Stimulated activated naive B cell treated with anti-CD40 and anti-IgM and Interleukin-4, amounts not matched to agents 10 μg/mL and 1 μg/mL and 100 μg/mL, for 72 hours (primary cell): ENCODE data around the gene KRTAP2-2.
"Not testable (repeated sequence)": the region's sequence is repeated elsewhere in the genome, so short reads cannot be mapped to it uniquely, and the experiment has no call there.

Experiments
- ATAC-seq, 2 donors: fragments of 150-1000 bp; cut with Tn5 transposase; replicated peaks; 2 replicates each; pipeline ENCODE4 v1.10.0; 2021; ENCODE audit warnings: moderate library complexity in 1 of 2
- DNase-seq: peaks from one replicate; pipeline ENCODE4 v3.0.0; 2021
- H3K27ac Mint-ChIP-seq: one replicate; pipeline ENCODE4 v1.8.0; 2022; ENCODE audit warnings: mild to moderate bottlenecking, mixed read lengths
- H3K27me3 Mint-ChIP-seq, 2 donors: one replicate each; pipeline ENCODE4 v1.8.0; 2022; ENCODE audit warnings: mixed read lengths in 2 of 2
- H3K36me3 Mint-ChIP-seq, 2 donors: one replicate each; pipeline ENCODE4 v1.8.0; 2022; ENCODE audit warnings: mixed read lengths in 2 of 2, mild to moderate bottlenecking in 1 of 2
- H3K4me1 Mint-ChIP-seq, 2 donors: one replicate each; pipeline ENCODE4 v1.8.0; 2022; ENCODE audit warnings: mixed read lengths in 2 of 2, mild to moderate bottlenecking in 1 of 2
- H3K4me3 Mint-ChIP-seq, 2 donors: one replicate each; pipeline ENCODE4 v1.8.0; 2022; ENCODE audit warnings: mild to moderate bottlenecking in 2 of 2, mixed read lengths in 2 of 2, moderate library complexity in 1 of 2
- H3K9me3 Mint-ChIP-seq, 2 donors: one replicate each; pipeline ENCODE4 v1.8.0; 2022; ENCODE audit warnings: mixed read lengths in 2 of 2, mild to moderate bottlenecking in 1 of 2

KRTAP2-2 gene

DNA sequence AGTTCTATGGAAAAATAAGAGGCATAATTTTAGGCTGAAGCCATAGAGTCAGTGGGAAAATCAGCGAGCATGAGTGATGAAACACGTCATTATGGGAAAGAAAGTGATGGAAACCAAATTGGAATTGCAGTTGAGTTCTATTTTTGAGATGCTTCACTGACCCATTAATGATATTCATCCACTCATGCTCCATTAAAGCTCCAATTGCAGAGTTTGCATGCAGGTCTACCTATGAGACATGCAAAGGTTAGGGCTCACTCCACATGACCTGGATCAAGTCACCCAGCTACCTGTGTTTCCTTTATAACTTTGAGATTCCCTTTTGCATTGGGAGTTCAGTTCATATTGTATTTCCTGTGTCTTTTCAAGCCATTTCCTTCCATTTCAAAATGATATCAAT, 18.6 kb upstream of the KRTAP2-2 start:
- Mint-ChIP-seq H3K27ac (no peak overlapping the region), H3K36me3 (no peaks in the 10 kb centered on the region), H3K4me3 (no peak overlapping the region), H3K4me1 (peaks cover 0 to 7% of the 10 kb centered on the region in 2 donors), H3K27me3 (peaks cover 11 to 19% of the 10 kb centered on the region in 2 donors), H3K9me3 (peaks cover 0 to 5% of the 10 kb centered on the region in 2 donors)
- DNase-seq (no peak), ATAC-seq (no peak)

DNA sequence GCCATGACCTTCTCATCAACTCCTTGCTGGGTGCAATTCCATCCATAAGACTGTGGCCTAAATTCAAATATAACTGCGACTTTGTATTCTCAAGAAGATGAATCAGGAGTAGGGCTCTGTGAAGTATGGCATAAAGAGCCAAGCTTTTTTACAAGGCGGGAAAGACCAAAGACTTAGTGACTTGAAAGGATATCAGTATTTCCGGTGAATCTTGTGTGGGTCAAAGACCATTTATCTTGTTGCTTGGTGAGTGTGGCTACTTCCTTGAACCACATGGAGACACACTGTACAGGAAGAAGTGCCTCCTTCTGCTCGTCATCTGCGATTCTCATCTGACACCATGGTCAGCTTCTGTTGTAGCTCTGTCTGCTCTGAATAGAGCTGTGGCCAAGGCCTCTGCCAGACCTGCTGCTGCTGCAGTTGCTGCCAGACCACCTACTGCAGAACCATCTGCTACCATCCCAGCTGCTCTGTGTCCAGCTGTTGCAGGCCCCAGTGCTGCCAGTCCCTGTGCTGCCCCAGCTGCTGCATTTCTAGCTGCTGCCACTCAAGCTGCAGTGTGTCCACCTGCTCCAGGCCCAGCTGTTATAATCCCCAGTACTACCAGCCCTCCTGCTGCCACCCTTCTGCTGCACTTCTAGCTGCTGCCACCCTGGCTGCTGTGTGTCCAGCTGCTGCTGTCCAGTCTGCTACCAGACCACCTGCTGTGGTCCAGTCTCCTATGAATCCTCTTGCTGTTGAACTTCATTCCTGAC, 16.8 kb upstream of the KRTAP2-2 start:
- ATAC-seq (no peak), DNase-seq (no peak)
- no peak overlapping the region for H3K27ac Mint-ChIP-seq
- H3K27me3 Mint-ChIP-seq = peaks cover 11 to 14% of the 10 kb centered on the region in 2 donors
- peaks cover 0 to 4% of the 10 kb centered on the region in 2 donors for H3K9me3 Mint-ChIP-seq
- H3K36me3 Mint-ChIP-seq = no peaks in the 10 kb centered on the region
- no peak overlapping the region for H3K4me3 Mint-ChIP-seq
- H3K4me1 Mint-ChIP-seq = peaks cover 0 to 7% of the 10 kb centered on the region in 2 donors

DNA sequence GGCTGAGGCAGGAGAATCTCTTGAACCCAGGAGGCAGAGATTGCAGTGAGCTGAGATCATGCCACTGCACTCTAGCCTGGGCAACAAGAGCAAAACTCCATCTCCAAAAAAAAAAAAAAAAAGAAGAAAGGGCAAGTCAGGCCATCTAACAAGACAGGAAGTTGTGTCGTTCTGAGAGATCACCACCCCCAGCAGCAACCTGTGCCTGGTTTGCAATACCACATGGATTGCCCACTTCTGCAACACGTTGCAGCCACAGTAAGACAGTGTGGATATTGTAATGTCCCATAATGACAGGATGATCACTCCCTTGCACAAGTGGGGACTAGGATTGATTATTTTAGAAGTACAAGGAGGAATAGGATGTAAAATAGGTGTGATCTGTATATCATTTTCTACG, 14.0 kb upstream of the KRTAP2-2 start:
- Mint-ChIP-seq H3K4me1 (peaks cover 0 to 5% of the 10 kb centered on the region in 2 donors), H3K36me3 (no peaks in the 10 kb centered on the region), H3K27me3 (peaks cover 0 to 4% of the 10 kb centered on the region in 2 donors), H3K4me3 (no peak overlapping the region), H3K9me3 (no peaks in the 10 kb centered on the region), H3K27ac (no peak overlapping the region)
- ATAC-seq (no peak), DNase-seq (no peak)

DNA sequence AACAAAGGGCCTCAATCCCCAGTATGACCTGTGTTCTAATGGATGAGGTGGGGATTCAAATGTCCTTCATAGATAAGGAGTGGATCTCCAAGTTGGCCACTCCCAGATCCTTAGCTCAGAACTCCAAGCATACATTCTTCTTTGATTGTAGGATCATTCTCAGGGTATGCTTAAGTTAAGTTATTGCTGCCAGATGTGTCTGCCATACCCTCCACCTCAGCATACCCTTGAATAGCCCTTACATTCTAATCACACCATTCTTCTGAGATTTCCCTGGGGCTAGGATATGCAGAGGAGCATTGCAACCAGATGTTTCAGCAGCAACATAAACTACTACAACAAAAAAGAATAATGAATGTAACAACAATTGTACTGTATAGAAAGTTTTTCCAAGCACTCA, 12.3 kb upstream of the KRTAP2-2 start:
- ATAC-seq = no peak
- H3K4me3 Mint-ChIP-seq = no peak overlapping the region
- H3K27me3 Mint-ChIP-seq = peaks cover 0 to 3% of the 10 kb centered on the region in 2 donors
- H3K27ac Mint-ChIP-seq = no peak overlapping the region
- no peaks in the 10 kb centered on the region for H3K36me3 Mint-ChIP-seq
- H3K9me3 Mint-ChIP-seq = no peaks in the 10 kb centered on the region
- DNase-seq = no peak
- peaks cover 0 to 5% of the 10 kb centered on the region in 2 donors for H3K4me1 Mint-ChIP-seq

DNA sequence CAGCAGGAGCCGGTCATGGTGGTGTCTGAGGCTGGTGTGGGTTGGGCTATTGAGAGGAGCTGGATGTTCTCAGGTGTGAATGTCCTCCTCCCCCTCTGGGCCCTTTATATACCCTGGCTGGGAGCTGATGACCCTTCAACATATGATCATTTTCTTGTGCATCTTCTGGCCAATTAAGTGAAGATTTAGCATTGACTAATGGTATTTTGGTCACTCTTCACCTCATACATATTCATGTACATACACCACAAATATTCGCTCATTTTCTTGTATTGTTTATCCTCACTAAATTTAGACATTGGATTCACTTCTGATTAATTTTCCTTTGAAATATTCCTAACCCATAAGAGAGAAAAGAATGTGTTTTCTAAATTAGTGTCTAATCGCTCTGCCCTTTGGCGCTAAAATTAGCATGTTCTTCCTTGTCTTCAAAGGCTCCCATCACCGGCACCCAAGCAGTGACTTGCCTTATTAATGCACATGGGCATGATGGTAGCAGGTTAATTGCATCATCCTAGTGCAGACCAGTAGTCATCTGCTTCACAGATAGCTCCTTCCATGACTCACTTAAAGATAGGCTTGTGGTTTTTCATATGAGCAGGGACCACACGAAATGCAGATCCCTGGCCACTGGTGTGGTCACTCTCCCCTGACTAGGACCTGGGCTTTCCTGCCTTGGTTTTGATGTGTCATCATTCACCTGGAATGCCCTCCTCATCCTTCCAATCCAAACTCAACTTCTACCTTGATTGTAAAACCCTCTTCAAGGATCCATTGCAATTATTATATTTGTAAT, 11.0 kb upstream of the KRTAP2-2 start, which contains the start of gene KRTAP2-4:
KRTAP2-4 (minus strand) TSS at position 51 of the 796 bp plus-strand sequence; CDS start at position 17, 34 bp downstream.
- Mint-ChIP-seq H3K9me3 (no peaks in the 10 kb centered on the region), H3K4me1 (peaks cover 0 to 2% of the 10 kb centered on the region in 2 donors), H3K27ac (no peak within 1 kb of the TSS), H3K4me3 (no peak within 1 kb of the TSS), H3K27me3 (peaks cover 0 to 8% of the 10 kb centered on the region in 2 donors), H3K36me3 (no peaks in the 10 kb centered on the region)
- ATAC-seq = no peak
- DNase-seq = no peak

DNA sequence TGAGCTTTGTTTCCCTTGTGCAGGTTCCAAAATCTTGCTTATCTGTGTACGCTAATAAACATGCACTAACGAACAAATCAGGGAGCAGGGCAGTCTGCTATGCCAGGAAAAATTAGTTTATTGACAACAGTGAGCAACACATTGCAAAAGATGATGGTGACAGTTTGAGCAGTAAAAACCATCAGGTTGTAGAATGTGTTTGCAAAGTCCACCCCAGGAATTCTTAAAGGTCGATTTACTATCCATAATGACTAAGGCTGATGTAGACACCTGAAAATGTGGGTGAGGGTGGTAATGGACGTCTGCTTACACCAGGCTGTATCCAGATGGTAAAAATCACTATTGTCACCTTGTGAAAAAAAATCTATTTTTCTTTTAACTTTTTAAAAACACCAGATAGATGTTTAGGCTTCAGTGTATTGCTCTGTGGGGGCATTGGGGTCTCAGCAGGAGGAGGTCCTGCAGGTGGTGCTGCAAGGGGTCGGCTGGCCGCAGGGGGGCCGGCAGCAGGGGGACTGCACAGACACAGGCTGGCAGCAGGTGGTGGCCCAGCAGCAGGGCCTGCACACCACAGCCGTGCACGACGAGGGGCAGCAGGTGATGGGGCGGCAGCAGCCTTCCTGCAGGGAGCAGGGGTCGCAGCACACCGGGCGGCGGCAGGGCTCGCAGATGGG, 10.1 kb upstream of the KRTAP2-2 start:
- peaks cover 6 to 13% of the 10 kb centered on the region in 2 donors for H3K27me3 Mint-ChIP-seq
- H3K9me3 Mint-ChIP-seq, H3K4me3 Mint-ChIP-seq, DNase-seq, H3K27ac Mint-ChIP-seq, H3K4me1 Mint-ChIP-seq, ATAC-seq, H3K36me3 Mint-ChIP-seq: not testable (repeated sequence)

DNA sequence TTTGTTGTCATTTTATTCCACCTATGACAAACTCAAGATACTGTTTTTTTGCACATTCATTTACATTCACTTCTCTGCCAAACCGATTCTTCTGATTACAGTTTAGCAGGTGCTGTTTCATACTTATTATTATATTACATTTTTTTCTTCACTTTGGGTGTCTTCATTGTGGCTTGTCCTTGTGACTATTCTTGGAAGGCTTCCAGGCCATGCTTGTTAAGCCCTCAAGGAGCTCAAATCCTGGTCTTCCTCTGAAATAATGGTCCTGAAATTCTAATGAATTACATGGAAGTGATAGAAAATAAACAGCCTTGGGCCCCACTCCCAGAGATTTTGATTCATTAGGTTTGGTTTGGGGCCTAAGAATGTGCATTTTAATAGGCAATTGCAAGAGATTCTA, 9.3 kb upstream of the KRTAP2-2 start:
- ATAC-seq = no peak
- Mint-ChIP-seq H3K27ac (no peak overlapping the region), H3K4me3 (no peak overlapping the region), H3K27me3 (peaks cover 11 to 17% of the 10 kb centered on the region in 2 donors), H3K4me1 (peaks cover 3 to 4% of the 10 kb centered on the region in 2 donors), H3K9me3 (no peaks in the 10 kb centered on the region), H3K36me3 (no peaks in the 10 kb centered on the region)
- DNase-seq = no peak

DNA sequence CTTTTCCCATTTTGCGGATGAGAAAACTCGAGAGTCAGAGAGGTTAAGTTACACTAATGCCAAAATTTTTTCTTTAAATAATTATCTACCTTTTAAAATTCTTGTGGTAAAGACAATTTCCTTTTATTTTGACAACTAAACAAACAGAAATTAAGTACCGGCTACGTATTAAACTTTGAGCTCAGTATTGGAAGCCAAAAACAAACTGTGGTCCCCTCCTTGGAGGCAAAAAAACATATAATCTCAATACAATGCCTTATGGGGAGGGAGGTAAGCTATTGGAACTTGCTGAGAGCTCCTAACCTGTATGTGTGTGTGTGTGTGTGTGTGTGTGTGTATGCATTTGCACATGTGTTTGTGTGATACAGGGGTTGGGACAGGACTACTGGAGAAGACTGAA, 8.4 kb upstream of the KRTAP2-2 start:
- Mint-ChIP-seq H3K4me3 (no peak overlapping the region), H3K27ac (no peak overlapping the region), H3K9me3 (no peaks in the 10 kb centered on the region), H3K27me3 (peaks cover 13 to 20% of the 10 kb centered on the region in 2 donors), H3K4me1 (peaks cover 2 to 5% of the 10 kb centered on the region in 2 donors), H3K36me3 (no peaks in the 10 kb centered on the region)
- no peak for DNase-seq
- no peak for ATAC-seq

DNA sequence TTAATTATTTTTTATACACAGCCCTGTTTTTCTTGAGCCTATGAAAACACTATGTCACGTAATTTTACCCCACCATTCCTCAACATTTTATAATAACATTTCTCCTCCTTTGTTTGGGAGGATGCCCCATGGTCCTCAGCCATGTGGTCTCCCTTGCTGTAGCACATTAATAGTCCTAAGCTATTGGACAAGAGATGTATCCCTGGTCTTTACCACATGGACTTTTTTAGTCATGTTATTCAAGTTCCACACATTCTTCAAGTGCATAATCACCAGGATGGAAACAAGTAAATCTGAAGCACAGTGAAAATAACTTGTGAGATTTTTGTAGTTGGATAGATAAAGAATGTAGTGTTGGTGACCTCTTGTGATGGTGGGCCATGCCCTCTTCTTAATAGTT, 6.9 kb upstream of the KRTAP2-2 start:
- no peaks in the 10 kb centered on the region for H3K36me3 Mint-ChIP-seq
- H3K4me1 Mint-ChIP-seq = peaks cover 2 to 5% of the 10 kb centered on the region in 2 donors
- H3K27ac Mint-ChIP-seq = no peak overlapping the region
- no peak for ATAC-seq
- DNase-seq = no peak
- H3K27me3 Mint-ChIP-seq = peaks cover 23 to 25% of the 10 kb centered on the region in 2 donors
- H3K4me3 Mint-ChIP-seq = no peak overlapping the region
- H3K9me3 Mint-ChIP-seq = peaks cover 3% of the 10 kb centered on the region in 2 donors

DNA sequence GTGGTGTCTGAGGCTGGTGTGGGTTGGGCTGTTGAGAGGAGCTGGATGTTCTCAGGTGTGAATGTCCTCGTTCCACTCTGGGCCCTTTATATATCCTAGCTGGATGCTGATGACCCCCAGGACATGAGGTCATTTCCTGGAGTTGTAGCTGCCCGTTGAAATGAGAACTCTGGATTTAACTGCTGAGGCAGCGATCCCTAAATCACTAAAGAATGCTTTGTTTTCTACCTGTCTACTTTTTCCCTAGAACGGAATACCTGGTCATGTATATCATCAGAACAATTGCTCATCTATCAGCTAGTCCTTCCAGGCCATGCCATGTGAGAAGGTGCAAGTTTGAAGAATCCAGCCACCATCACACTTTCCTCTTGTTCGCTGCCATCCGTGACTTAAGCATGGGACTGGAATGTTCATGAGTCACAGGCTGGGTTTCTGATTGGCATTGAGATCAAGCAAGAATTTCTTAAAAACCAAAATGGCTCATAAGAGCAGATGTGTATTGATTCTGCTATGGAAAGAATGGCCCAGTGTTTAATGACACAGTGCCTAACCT, 5.1 kb upstream of the KRTAP2-2 start, which contains the start of gene KRTAP2-3:
KRTAP2-3 (minus strand) TSS at position 63 of the 553 bp plus-strand sequence. CDS start 64 bp downstream, outside the sequence.
- H3K27me3 Mint-ChIP-seq = peaks cover 23 to 25% of the 10 kb centered on the region in 2 donors
- ATAC-seq = no peak

DNA sequence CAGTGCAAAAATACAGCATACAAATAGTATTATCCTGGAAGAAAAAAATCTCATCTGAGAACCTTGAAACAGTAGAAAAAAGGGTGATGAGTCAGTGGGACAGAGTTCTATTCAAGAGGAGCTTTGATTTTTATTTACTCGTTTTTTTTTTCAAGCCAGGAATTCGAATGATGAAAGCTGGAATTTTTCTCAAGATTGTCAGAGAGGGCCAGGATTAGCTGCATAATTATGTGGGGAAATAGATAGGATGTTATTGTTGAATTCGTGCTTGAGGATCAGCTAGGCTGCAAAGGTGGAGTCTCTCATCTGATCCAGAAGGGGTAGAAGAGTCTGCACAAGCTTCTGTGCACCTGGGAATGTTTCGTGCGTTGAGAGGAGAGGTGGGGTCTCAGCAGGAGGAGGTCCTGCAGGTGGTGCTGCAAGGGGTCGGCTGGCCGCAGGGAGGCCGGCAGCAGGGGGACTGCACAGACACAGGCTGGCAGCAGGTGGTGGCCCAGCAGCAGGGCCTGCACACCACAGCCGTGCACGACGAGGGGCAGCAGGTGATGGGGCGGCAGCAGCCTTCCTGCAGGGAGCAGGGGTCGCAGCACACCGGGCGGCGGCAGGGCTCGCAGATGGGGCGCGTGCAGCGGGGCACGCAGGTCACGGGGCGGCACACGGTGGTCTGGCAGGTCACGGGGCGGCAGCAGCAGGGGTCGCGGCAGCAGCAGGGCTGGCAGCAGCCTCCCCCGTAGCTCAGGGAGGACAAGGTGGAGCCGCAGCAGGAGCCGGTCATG, 4.4 kb upstream of the KRTAP2-2 start:
- not testable (repeated sequence) for H3K36me3 Mint-ChIP-seq, H3K4me3 Mint-ChIP-seq, DNase-seq, H3K27ac Mint-ChIP-seq, H3K9me3 Mint-ChIP-seq, ATAC-seq, H3K4me1 Mint-ChIP-seq
- H3K27me3 Mint-ChIP-seq = peaks cover 23 to 25% of the 10 kb centered on the region in 2 donors

More for the DNA sequence above, 5.1 kb upstream of the KRTAP2-2 start, which contains the start of gene KRTAP2-3:
- Mint-ChIP-seq H3K4me1 (peaks cover 2 to 5% of the 10 kb centered on the region in 2 donors), H3K4me3 (no peak within 1 kb of the TSS), H3K9me3 (peaks cover 3% of the 10 kb centered on the region in 2 donors), H3K27ac (no peak within 1 kb of the TSS), H3K36me3 (no peaks in the 10 kb centered on the region)
- no peak for DNase-seq

DNA sequence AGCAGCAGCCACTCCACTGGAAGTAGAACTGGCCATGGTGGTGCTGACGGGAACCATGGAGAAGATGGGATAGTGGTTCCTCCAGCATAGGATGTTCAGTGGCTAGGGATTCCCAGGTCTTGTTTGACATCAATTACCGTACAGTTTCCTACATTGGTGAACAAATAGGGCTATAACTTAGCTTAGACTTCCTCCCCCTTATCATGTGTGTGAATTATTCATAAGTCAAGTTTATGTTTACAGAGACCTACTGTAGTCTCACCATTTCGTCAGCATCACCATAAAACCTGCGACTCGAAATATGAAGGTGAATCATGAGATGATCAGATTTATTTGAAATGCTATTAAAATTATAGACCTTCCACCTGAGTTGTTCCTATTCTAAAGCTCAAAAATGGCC, 3.7 kb upstream of the KRTAP2-2 start:
- Mint-ChIP-seq H3K27ac (no peak overlapping the region), H3K4me1 (peaks cover 2 to 5% of the 10 kb centered on the region in 2 donors), H3K27me3 (peaks cover 23 to 25% of the 10 kb centered on the region in 2 donors), H3K9me3 (peaks cover 3% of the 10 kb centered on the region in 2 donors), H3K4me3 (no peak overlapping the region), H3K36me3 (no peaks in the 10 kb centered on the region)
- ATAC-seq = no peak
- no peak for DNase-seq

DNA sequence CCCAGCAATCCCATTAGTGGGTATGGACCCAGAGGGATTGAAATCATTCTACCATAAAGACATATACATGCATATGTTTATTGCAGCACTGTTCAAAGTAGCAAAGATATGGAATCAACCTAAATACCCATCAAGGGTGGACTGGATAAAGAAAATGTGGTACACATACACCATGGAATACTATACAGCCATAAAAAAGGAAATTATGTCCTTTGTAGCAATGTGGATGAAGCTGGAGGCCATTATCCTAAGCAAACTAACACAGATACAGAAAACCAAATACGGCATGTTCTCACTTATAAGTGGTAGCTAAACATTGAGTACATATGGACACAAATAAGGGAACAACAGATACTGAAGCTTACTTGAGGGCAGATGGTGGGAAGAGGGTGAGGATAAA, 2.5 kb upstream of the KRTAP2-2 start:
- H3K4me1 Mint-ChIP-seq = peaks cover 2 to 5% of the 10 kb centered on the region in 2 donors
- H3K27ac Mint-ChIP-seq = no peak overlapping the region
- ATAC-seq (no peak), DNase-seq (no peak)
- peaks cover 7% of the 10 kb centered on the region in 2 donors for H3K9me3 Mint-ChIP-seq
- H3K36me3 Mint-ChIP-seq = no peaks in the 10 kb centered on the region
- H3K4me3 Mint-ChIP-seq = no peak overlapping the region
- peaks cover 25 to 27% of the 10 kb centered on the region in 2 donors for H3K27me3 Mint-ChIP-seq
